Kidney epithelial cell (primary cell): ENCODE measurements around the gene VRK3. TPM values are rescaled to one million over a fixed set of nuclear protein-coding genes. Genes with fewer than 3 reads are reported as not detected.
"Not testable (repeated sequence)": the region's sequence is repeated elsewhere in the genome, so short reads cannot be mapped to it uniquely, and the experiment has no call there.

Experiments used
- DNase-seq: peaks from one replicate; pipeline ENCODE4 v3.0.0-alpha.2; 2010; ENCODE audit warnings: low read depth
- H3K27me3 ChIP-seq: 2 replicates; pipeline ENCODE4 v1.6.0; 2011; ENCODE audit warnings: low read length; ENCODE audit not compliant: control insufficient read depth, insufficient read depth
- H3K36me3 ChIP-seq: 2 replicates; pipeline ENCODE4 v1.5.1; 2011; ENCODE audit warnings: low read length; ENCODE audit not compliant: control insufficient read depth, insufficient read depth
- H3K4me3 ChIP-seq: 2 replicates; pipeline ENCODE4 v1.5.1; 2011; ENCODE audit warnings: low read depth, mild to moderate bottlenecking, control low read depth, low read length
- CTCF ChIP-seq: IDR thresholded peaks from 2 replicates; pipeline ENCODE4 v1.5.1; 2011; ENCODE audit warnings: mild to moderate bottlenecking, moderate library complexity, low read length, control low read depth, inconsistent platforms; ENCODE audit not compliant: insufficient read depth, poor library complexity, severe bottlenecking
- total RNA-seq: library from RNA; depleted of rRNA; stranded (reverse); fragments of >200 nt; gene quantifications from 2 replicates; pipeline ENCODE4 v1.2.3, GENCODE V29; 2015

VRK3 gene
- total RNA-seq, 1 donor from 2014 or later: 20.5 TPM

- H3K27me3 ChIP-seq: peaks cover 19% of the 10 kb centered on the region
Observed at GRCh38 chr19:49968279-49968922, 56.8 kb downstream of the VRK3 start.

DNA sequence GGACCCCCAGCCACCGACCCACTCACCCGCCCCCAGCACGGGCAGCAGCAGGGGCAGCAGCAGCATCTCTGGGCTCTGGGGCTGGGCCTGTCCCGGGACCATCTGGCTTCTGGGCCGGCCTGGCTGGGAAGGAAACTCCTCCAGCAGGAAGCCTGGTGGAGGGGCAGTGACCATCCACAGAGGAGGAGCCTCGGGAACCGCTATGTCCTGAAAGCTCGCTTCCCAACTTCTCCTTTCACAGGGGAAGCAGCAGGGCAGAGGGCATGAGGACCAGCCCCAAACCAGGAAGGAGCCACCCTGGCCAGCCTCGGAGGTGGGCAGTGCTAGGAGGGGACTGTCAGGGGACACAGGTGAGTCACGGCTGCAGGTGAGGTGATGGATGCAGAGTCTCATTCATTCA lies 64.2 kb downstream of the VRK3 start, which contains the start of gene SIGLEC11:
Gene SIGLEC11, minus strand, starts transcription at position 193 of the 400 bp plus-strand sequence. Its CDS starts 91 bp downstream, at position 102.
- H3K36me3 ChIP-seq, DNase-seq, H3K27me3 ChIP-seq, H3K4me3 ChIP-seq: not testable (repeated sequence)

More at GRCh38 chr19:49968279-49968922, 56.8 kb downstream of the VRK3 start:
- no peaks in the 10 kb centered on the region for H3K36me3 ChIP-seq
- DNase-seq: no peak
- TF ChIP-seq CTCF: no peak
- no peak overlapping the region for H3K4me3 ChIP-seq

- not testable (repeated sequence) for H3K4me3 ChIP-seq, H3K36me3 ChIP-seq, DNase-seq, H3K27me3 ChIP-seq
Observed at GRCh38 chr19:49959892-49960291, 65.3 kb downstream of the VRK3 start.

GRCh38 chr19:49958596-49958995 lies 66.6 kb downstream of the VRK3 start:
- peaks cover 11% of the 10 kb centered on the region for H3K27me3 ChIP-seq
- not testable (repeated sequence) for H3K4me3 ChIP-seq, H3K36me3 ChIP-seq, DNase-seq

GRCh38 chr19:49958144-49958543 lies 67.0 kb downstream of the VRK3 start:
- H3K36me3 ChIP-seq, DNase-seq, H3K4me3 ChIP-seq: not testable (repeated sequence)
- peaks cover 16% of the 10 kb centered on the region for H3K27me3 ChIP-seq

GRCh38 chr19:49957262-49957915 lies 67.8 kb downstream of the VRK3 start:
- DNase-seq: no peak
- Histone ChIP-seq H3K36me3 (no peaks in the 10 kb centered on the region), H3K27me3 (peaks cover 19% of the 10 kb centered on the region), H3K4me3 (no peak overlapping the region)
- no peak for TF ChIP-seq CTCF

- Histone ChIP-seq H3K4me3 (no peak overlapping the region), H3K36me3 (no peaks in the 10 kb centered on the region), H3K27me3 (peaks cover 25% of the 10 kb centered on the region)
- no peak for TF ChIP-seq CTCF
- DNase-seq: no peak
Observed at GRCh38 chr19:49956115-49956495, 69.1 kb downstream of the VRK3 start.

DNA sequence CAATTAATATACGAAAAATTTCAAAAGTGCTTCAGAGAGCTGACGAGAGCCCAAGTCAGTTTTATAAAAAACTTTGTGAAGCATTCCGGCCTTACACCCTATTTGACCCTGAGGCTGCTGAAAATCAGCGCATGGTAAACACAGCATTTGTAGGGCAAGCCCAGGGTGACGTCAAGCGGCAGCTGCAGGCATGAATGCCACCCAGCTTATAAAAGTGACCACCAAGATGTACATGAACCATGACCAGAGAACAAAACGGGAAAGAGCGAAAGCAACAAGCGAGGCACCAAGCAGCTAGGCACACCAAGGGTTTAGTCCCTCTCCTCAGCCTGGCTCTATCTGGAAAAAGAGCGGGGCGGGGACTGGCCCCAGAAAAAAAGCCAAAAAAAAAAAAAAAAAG lies 70.2 kb downstream of the VRK3 start:
- Histone ChIP-seq H3K27me3 (peaks cover 25% of the 10 kb centered on the region), H3K36me3 (no peaks in the 10 kb centered on the region), H3K4me3 (no peak overlapping the region)
- no peak for DNase-seq
- no peak for TF ChIP-seq CTCF
